Measurements from ENCODE around the gene KIF20A. TPM values are rescaled to one million over a fixed set of nuclear protein-coding genes. Genes with fewer than 3 reads are reported as not detected.
A peak's percentile ranks its signal among the peaks of the same experiment; 100 is the strongest.
"Not testable (repeated sequence)": the region's sequence is repeated elsewhere in the genome, so short reads cannot be mapped to it uniquely, and the experiment has no call there.

The KIF20A gene
- total RNA-seq, 1 experiment from 2014 or later = 81.9 TPM

- H3K27ac Mint-ChIP-seq; ATAC-seq; DNase-seq (ENCODE audit: low spot score); H3K4me3 Mint-ChIP-seq; H3K36me3 Mint-ChIP-seq; POLR2A ChIA-PET; H3K27me3 Mint-ChIP-seq (ENCODE audit: low read depth); H3K9me3 Mint-ChIP-seq; H3K4me1 Mint-ChIP-seq: not testable (repeated sequence)
- CTCF ChIA-PET = interaction anchor here (0.8 to 1.2 kb wide), 3 partner anchors 10 to 107 kb away, joined by 3 to 4 read pairs (median 3); no protein-coding TSS in a partner anchor
- TF ChIP-seq NFYB (CRISPR knock-in tag; conservative IDR thresholded peaks at IDR 0.05; ENCODE audit: low read depth) = peak; percentile 45; the same call in 1 of the 2 replicates
Measured at GRCh38 chr5:138143578-138143977, 35.3 kb upstream of the KIF20A start.

DNA sequence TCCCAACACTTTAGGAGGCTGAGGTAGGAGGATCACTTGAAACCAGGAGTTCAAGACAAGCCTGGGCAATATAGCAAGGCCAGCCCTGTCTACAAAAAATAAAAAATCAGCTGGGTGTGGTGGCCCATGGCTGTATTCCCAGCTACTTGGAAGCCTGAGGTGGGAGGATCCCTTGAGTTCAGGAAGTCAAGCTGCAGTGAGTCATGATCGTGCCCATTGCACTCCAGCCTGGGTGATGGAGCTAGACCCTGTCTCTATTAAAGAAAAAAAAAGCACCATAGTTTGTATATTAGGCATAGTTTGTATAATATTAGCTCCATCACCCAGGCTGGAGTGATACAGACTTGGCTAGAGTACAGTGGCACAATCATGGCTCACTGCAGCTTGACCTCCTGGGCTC lies 30.1 kb upstream of the KIF20A start:
- TF ChIP-seq ZNF232 (CRISPR knock-in tag; IDR thresholded peaks at IDR 0.05) = no peak
- ATAC-seq (no peak), DNase-seq (ENCODE audit: low spot score) (no peak)
- CTCF ChIA-PET = interaction anchor here (1.0 to 1.1 kb wide), 2 partner anchors 16 to 61 kb away, joined by 3 to 5 read pairs; no protein-coding TSS in a partner anchor
- Mint-ChIP-seq H3K27ac (no peak overlapping the region), H3K4me3 (no peak overlapping the region), H3K4me1 (0 out of 2 replicates have a peak, but pooled peaks cover 2% of the 10 kb centered on the region), H3K9me3 (peaks cover 4% of the 10 kb centered on the region; the same call in 1 of the 2 replicates), H3K36me3 (no peaks in the 10 kb centered on the region), H3K27me3 (ENCODE audit: low read depth) (no peaks in the 10 kb centered on the region)
- POLR2A ChIA-PET = no interaction called here

DNA sequence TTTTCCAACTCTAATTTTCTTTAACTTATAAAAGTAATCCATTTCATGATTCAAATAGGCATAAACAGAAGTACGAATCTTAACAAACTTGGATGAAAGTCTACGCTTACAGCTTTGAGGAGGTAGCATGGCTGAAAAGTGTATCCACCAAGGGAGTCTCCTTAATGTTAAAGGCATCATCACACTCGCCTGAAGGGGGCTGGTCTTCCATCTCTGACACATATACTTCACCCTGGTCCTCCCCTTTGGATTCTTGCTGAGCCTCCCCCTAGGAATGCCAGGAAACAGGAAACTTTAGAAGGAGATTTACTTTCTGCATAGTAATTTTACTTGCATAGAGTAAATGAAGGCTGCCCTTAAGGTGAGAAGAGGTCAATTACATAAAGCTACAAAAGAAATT lies 29.4 kb upstream of the KIF20A start:
- TF ChIP-seq USF2 (CRISPR knock-in tag; IDR thresholded peaks at IDR 0.05) (no peak), JAZF1 (CRISPR knock-in tag; IDR thresholded peaks at IDR 0.05) (no peak)
- no peaks in the 10 kb centered on the region for H3K27me3 Mint-ChIP-seq (ENCODE audit: low read depth)
- ATAC-seq = peak; percentile 92
- H3K9me3 Mint-ChIP-seq = no peaks in the 10 kb centered on the region
- H3K4me1 Mint-ChIP-seq = 0 out of 2 replicates have a peak, but pooled peaks cover 2% of the 10 kb centered on the region
- H3K36me3 Mint-ChIP-seq = no peaks in the 10 kb centered on the region
- ChIA-PET POLR2A (no interaction called here), CTCF (interaction anchor here (1.0 to 1.1 kb wide), 2 partner anchors 16 to 61 kb away, joined by 3 to 5 read pairs; no protein-coding TSS in a partner anchor)
- H3K27ac Mint-ChIP-seq = no peak overlapping the region
- DNase-seq (ENCODE audit: low spot score) = no peak
- no peak overlapping the region for H3K4me3 Mint-ChIP-seq

- ATAC-seq; H3K4me3 Mint-ChIP-seq; H3K27ac Mint-ChIP-seq; H3K9me3 Mint-ChIP-seq; H3K4me1 Mint-ChIP-seq; DNase-seq (ENCODE audit: low spot score); POLR2A ChIA-PET; H3K27me3 Mint-ChIP-seq (ENCODE audit: low read depth): not testable (repeated sequence)
- CTCF ChIA-PET = interaction anchor here (1.2 to 1.3 kb wide), 2 partner anchors 74 to 78 kb away, joined by 4 read pairs; no protein-coding TSS in a partner anchor
- H3K36me3 Mint-ChIP-seq = peaks cover 46% of the 10 kb centered on the region
Measured at GRCh38 chr5:138155977-138156376, 22.9 kb upstream of the KIF20A start.

GRCh38 chr5:138157626-138158025 lies 21.3 kb upstream of the KIF20A start:
- Mint-ChIP-seq H3K36me3 (peaks cover 59% of the 10 kb centered on the region), H3K4me1 (no peaks in the 10 kb centered on the region), H3K9me3 (no peaks in the 10 kb centered on the region), H3K4me3 (no peak overlapping the region), H3K27ac (no peak overlapping the region), H3K27me3 (ENCODE audit: low read depth) (no peaks in the 10 kb centered on the region)
- DNase-seq (ENCODE audit: low spot score) = no peak
- CTCF ChIA-PET = no interaction called here
- POLR2A ChIA-PET = no interaction called here
- TF ChIP-seq ATF6 (CRISPR knock-in tag; IDR thresholded peaks at IDR 0.05) (no peak), PREB (CRISPR knock-in tag; IDR thresholded peaks at IDR 0.05; ENCODE audit: borderline replicate concordance) (no peak), ZNF281 (CRISPR knock-in tag; IDR thresholded peaks at IDR 0.05) (no peak), ZNF232 (CRISPR knock-in tag; IDR thresholded peaks at IDR 0.05) (no peak), ATF2 (CRISPR knock-in tag; IDR thresholded peaks at IDR 0.05; ENCODE audit: borderline replicate concordance, low read depth) (no peak), TCF7 (CRISPR knock-in tag; IDR thresholded peaks at IDR 0.05; ENCODE audit: low read depth) (no peak)
- TF ChIP-seq, protein P1, sequence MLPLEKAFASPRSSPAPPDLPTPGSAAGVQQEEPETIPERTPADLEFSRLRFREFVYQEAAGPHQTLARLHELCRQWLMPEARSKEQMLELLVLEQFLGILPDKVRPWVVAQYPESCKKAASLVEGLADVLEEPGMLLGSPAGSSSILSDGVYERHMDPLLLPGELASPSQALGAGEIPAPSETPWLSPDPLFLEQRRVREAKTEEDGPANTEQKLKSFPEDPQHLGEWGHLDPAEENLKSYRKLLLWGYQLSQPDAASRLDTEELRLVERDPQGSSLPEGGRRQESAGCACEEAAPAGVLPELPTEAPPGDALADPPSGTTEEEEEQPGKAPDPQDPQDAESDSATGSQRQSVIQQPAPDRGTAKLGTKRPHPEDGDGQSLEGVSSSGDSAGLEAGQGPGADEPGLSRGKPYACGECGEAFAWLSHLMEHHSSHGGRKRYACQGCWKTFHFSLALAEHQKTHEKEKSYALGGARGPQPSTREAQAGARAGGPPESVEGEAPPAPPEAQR (CRISPR knock-in tag; IDR thresholded peaks at IDR 0.05) = no peak
- ATAC-seq = no peak
